Activated CD8-positive, alpha-beta T cell treated with anti-CD3 and anti-CD28 coated beads for 36 hours (primary cell): Measurements from ENCODE around the gene NAXE. TPM values are rescaled to one million over a fixed set of nuclear protein-coding genes. Genes with fewer than 3 reads are reported as not detected.

Experiments
- ATAC-seq: fragments of 200-7000 bp; cut with Tn5 transposase; one replicate; pipeline ENCODE4 v1.10.0; 2021; ENCODE audit warnings: mild to moderate bottlenecking, moderate library complexity
- CTCF ChIA-PET: fragments of 350-600 bp; sonication (Branson Sonifier 250); formaldehyde crosslinking; loops from one replicate; lab custom pipeline; 2021; ENCODE audit warnings: antibody characterized with exemption; lab: Charles Lee
- POLR2A ChIA-PET: fragments of 350-600 bp; sonication (Branson Sonifier 250); formaldehyde crosslinking; loops from one replicate; lab custom pipeline; 2021; ENCODE audit warnings: antibody characterized with exemption; lab: Charles Lee
- DNase-seq: peaks from one replicate; pipeline ENCODE4 v3.0.0-alpha.2; 2020
- H3K27ac Mint-ChIP-seq: one replicate; pipeline ENCODE4 v1.8.0; 2021; ENCODE audit warnings: mild to moderate bottlenecking, mixed read lengths
- H3K27me3 Mint-ChIP-seq: one replicate; pipeline ENCODE4 v1.8.0; 2021; ENCODE audit warnings: mixed read lengths
- H3K36me3 Mint-ChIP-seq: one replicate; pipeline ENCODE4 v1.8.0; 2021; ENCODE audit warnings: low read depth, mixed read lengths
- H3K4me1 Mint-ChIP-seq: one replicate; pipeline ENCODE4 v1.8.0; 2021; ENCODE audit warnings: low read depth, mixed read lengths
- H3K4me3 Mint-ChIP-seq: one replicate; pipeline ENCODE4 v1.8.0; 2021; ENCODE audit warnings: mild to moderate bottlenecking, moderate library complexity, mixed read lengths
- H3K9me3 Mint-ChIP-seq: one replicate; pipeline ENCODE4 v1.8.0; 2021; ENCODE audit warnings: mixed read lengths
- intact Hi-C: fragments of 100-400 bp; cut with micrococcal nuclease; formaldehyde crosslinking; loops from one replicate; pipeline ENCODE4 v1.10.0; 2022
- total RNA-seq, 2 experiments: library from RNA; stranded (reverse); gene quantifications; one replicate each; pipeline ENCODE4 v1.2.3, GENCODE V29; 2021
- TF ChIP-seq, protein P1 (sequence below): fragments of 200-600 bp; IDR thresholded peaks from one replicate; pipeline ENCODE4 v1.8.0; 2022; ENCODE audit warnings: antibody characterized with exemption, mild to moderate bottlenecking

The NAXE gene
- total RNA-seq, 2 experiments from 2014 or later, result 65.4 to 68.6 TPM

DNA sequence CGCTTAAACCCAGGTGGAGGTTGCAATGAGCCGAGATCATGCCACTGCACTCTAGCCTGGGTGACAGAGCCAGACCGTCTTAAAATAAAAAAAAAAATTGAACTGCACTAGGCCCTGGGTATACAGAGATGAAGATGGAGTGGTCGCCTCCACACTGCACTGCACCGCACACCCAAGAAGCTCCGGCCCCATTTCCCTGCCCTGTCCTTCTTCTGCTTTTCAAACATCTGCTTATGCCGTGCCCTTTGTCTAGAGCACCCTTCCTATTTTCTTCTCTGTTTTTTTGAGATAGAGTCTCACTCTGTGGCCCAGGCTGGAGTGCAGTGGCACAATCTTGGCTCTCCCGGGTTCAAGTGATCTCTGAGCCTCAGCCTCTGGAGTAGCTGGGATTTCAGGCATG lies 36.6 kb upstream of the NAXE start:
- no peak for ATAC-seq
- TF ChIP-seq, protein P1, sequence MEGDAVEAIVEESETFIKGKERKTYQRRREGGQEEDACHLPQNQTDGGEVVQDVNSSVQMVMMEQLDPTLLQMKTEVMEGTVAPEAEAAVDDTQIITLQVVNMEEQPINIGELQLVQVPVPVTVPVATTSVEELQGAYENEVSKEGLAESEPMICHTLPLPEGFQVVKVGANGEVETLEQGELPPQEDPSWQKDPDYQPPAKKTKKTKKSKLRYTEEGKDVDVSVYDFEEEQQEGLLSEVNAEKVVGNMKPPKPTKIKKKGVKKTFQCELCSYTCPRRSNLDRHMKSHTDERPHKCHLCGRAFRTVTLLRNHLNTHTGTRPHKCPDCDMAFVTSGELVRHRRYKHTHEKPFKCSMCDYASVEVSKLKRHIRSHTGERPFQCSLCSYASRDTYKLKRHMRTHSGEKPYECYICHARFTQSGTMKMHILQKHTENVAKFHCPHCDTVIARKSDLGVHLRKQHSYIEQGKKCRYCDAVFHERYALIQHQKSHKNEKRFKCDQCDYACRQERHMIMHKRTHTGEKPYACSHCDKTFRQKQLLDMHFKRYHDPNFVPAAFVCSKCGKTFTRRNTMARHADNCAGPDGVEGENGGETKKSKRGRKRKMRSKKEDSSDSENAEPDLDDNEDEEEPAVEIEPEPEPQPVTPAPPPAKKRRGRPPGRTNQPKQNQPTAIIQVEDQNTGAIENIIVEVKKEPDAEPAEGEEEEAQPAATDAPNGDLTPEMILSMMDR, result no peak
- H3K27me3 Mint-ChIP-seq, result no peaks in the 10 kb centered on the region

DNA sequence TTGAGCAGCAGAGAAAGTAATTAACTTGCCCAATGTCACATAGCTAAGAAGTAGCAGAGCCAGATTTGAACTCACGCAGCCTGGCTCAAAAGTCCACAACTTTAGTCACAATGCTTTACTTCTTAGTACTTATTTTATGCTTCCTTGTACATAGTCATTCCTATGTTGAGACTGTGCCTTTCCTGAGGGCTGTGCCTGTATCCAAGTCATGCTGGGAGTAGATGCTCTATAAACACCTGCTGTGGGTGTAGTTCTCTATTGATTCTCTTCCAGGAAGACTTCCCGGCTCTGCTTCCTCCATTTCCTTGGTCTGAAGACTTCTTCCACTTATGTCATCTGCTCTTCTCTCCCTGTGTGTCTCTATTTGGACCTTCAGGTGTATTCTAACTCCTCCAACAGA lies 35.9 kb upstream of the NAXE start:
- ATAC-seq, result no peak
- CTCF ChIA-PET, result interaction anchor here (0.8 to 1.4 kb wide), 4 partner anchors 12 to 170 kb away, joined by 3 to 5 read pairs (median 4); no protein-coding TSS in a partner anchor

More for the DNA sequence above, 36.6 kb upstream of the NAXE start:
- DNase-seq, result no peak
- ChIA-PET CTCF (interaction anchor here (0.8 to 1.4 kb wide), 3 partner anchors 13 to 170 kb away, joined by 3 to 6 read pairs (median 4); no protein-coding TSS in a partner anchor), POLR2A (interaction anchor here (1.5 kb wide), 1 partner anchor 36 kb away, joined by 5 read pairs; the partner anchor contains the start of gene NAXE)
- no peaks in the 10 kb centered on the region for H3K36me3 Mint-ChIP-seq
- intact Hi-C loops, result no loop called here
- no peaks in the 10 kb centered on the region for H3K4me1 Mint-ChIP-seq
- H3K9me3 Mint-ChIP-seq, result no peaks in the 10 kb centered on the region
- no peak overlapping the region for H3K27ac Mint-ChIP-seq
- H3K4me3 Mint-ChIP-seq, result no peak overlapping the region

DNA sequence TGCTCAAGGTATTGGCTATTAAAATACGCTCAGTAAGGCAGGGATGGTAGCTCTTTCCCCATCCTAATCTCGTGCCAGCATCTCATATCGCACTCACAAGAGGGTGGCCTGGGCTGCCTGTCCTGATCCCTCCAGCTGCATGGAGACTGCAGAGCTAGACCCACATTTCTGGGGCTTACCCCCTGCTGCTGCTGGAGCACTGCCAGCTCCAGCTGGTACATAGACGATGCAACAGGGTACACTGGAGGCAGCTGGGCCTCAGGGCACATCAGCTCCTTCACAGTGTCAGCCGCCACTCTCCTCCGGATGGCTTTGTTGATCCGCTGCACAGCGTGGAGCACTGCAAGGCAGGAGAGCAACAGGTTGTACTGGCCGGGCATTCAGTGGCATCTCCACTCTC lies 35.2 kb upstream of the NAXE start:
- Mint-ChIP-seq H3K27ac (no peak overlapping the region), H3K36me3 (no peaks in the 10 kb centered on the region), H3K27me3 (no peaks in the 10 kb centered on the region), H3K4me3 (no peak overlapping the region), H3K9me3 (no peaks in the 10 kb centered on the region), H3K4me1 (no peaks in the 10 kb centered on the region)
- POLR2A ChIA-PET, result interaction anchor here (0.7 to 0.9 kb wide), 2 partner anchors 16 to 24 kb away, joined by 3 read pairs; partner anchors contain the start of gene IQGAP3
- TF ChIP-seq, protein P1, result no peak
- CTCF ChIA-PET, result interaction anchor here (0.8 to 1.1 kb wide), 3 partner anchors 64 to 76 kb away, joined by 3 to 5 read pairs (median 4); no protein-coding TSS in a partner anchor
- no peak for DNase-seq
- intact Hi-C loops, result no loop called here
- ATAC-seq, result no peak

More for the DNA sequence above, 35.9 kb upstream of the NAXE start:
- H3K36me3 Mint-ChIP-seq, result no peaks in the 10 kb centered on the region
- H3K27me3 Mint-ChIP-seq, result no peaks in the 10 kb centered on the region
- TF ChIP-seq, protein P1, result no peak
- no peaks in the 10 kb centered on the region for H3K4me1 Mint-ChIP-seq
- intact Hi-C loops, result no loop called here
- H3K9me3 Mint-ChIP-seq, result no peaks in the 10 kb centered on the region
- no peak overlapping the region for H3K4me3 Mint-ChIP-seq
- DNase-seq, result no peak
- no peak overlapping the region for H3K27ac Mint-ChIP-seq
- POLR2A ChIA-PET, result interaction anchor here (0.7 to 0.9 kb wide), 2 partner anchors 16 to 23 kb away, joined by 3 read pairs; partner anchors contain the start of gene IQGAP3

DNA sequence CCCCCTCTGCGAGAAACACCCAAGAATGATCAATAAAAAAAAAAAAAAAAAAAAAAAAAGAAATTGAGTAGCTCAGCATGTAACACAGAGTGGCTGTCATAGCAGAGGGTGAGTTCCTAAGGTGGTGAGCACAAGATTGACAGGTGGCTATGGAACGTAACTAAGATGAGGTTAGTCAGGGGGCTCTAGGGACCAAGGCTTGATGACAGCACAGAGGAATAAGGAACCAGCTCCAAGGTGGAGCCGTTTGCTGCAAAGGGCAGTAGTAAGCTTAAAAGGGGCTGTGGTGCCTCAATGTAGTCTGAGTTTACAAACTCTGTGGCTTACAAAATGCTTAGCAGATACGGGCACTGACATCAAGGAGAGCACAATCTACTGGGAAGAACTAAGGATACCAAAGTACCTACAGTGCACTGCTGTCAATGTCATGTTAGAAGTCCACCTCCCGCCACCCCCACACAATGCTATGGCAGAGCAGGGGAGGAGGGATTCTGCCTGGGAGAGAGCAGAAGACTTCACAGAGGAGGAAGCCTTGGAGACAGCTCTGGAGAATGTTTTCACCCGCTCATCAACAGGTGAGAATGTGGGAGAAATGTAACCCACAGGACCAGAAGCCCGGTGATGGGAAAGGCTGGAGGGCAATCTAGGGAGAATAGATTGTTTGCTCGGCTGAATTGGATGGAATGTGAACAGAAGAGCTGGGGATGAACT lies 32.3 kb upstream of the NAXE start:
- ChIA-PET POLR2A (no interaction called here), CTCF (interaction anchor here (0.6 kb wide), 1 partner anchor 79 kb away, joined by 4 read pairs; no protein-coding TSS in a partner anchor)
- no peaks in the 10 kb centered on the region for H3K27me3 Mint-ChIP-seq
- H3K4me3 Mint-ChIP-seq, result no peak overlapping the region
- intact Hi-C loops, result no loop called here
- no peak overlapping the region for H3K27ac Mint-ChIP-seq
- H3K36me3 Mint-ChIP-seq, result peaks cover 3% of the 10 kb centered on the region
- no peak for ATAC-seq
- H3K4me1 Mint-ChIP-seq, result no peaks in the 10 kb centered on the region
- no peaks in the 10 kb centered on the region for H3K9me3 Mint-ChIP-seq
- DNase-seq, result no peak
- TF ChIP-seq, protein P1, result no peak
